Astrocyte of the cerebellum (primary cell): ENCODE data around the gene GFAP.
A peak's percentile ranks its signal among the peaks of the same experiment; 100 is the strongest.
"Not testable (repeated sequence)": the region's sequence is repeated elsewhere in the genome, so short reads cannot be mapped to it uniquely, and the experiment has no call there.

Experiments
- DNase-seq: peaks from one replicate; pipeline ENCODE4 v3.0.0-alpha.2; 2011; ENCODE audit warnings: low read depth
- H3K4me3 ChIP-seq: 2 replicates; pipeline ENCODE4 v1.5.1; 2011; ENCODE audit warnings: mild to moderate bottlenecking, low read depth, low read length, moderate library complexity
- CTCF ChIP-seq: IDR thresholded peaks from 2 replicates; pipeline ENCODE4 v1.5.1; 2012; ENCODE audit warnings: low read length, low read depth, moderate library complexity, mild to moderate bottlenecking; ENCODE audit errors: missing control alignments
- in situ Hi-C: cut with HindIII; loops from 2 replicates; pipeline ENCODE4 v1.10.0; 2017; ENCODE audit warnings: low sequenced_read_pairs

GFAP gene

DNA sequence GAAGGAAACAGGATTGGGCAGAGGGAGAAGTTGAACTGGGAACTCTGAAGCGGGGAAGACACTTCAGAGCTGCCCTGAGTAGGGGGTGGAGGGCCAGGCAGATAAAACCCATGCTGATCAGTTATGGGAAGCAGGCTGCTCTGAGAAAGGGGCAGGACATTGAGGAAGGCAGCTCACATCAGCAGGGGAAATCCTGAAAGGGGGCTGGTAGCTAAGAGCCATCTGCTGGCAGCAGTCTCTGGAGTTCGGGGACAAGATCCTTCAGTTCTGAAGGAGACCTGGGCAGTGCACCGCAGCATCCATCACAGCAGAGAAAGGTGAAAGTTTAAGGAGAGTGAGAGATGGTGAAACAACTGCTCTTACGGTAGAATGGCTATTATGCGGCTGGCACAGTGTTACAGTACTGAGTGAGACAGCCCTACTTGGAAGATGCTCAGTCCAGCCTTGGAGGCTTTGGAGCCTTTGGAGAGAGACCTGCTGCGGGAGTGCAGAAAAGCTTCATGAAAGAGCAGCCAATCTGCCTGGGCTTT is 37.7 kb upstream of the GFAP start:
- in situ Hi-C loops = no loop called here
- no peak for TF ChIP-seq CTCF
- no peak overlapping the region for H3K4me3 ChIP-seq
- DNase-seq = no peak

DNA sequence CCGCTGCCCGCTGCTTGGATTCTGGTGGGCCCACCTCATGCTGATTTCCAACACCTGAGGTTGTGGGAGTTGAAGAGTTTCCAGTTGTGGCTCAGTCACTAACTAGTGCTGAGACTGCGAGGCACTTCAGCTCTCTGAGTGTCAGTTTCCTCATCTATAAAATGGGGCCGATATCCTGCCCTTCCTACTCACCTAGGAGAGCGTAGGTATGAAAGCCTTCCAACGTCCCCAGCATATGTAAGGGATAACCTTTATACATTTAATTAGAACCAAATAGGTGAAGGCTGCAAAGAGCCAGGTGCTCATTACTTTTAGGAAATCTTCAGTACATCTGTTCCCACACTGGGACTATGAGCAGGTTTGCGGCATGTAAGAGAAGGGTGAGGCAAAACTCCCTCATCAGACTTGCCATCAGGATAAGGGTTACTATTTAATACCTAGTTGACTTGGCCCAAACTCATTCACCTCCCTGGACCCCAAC is 33.1 kb upstream of the GFAP start:
- DNase-seq = no peak
- in situ Hi-C loops = no loop called here
- peak overlapping the region; percentile 88 for H3K4me3 ChIP-seq
- TF ChIP-seq CTCF = no peak

GRCh38 chr17:44947461-44948314 is 32.4 kb upstream of the GFAP start, which contains the start of gene KIF18B:
Gene KIF18B (minus strand): TSS chr17:44947773. CDS start chr17:44936344, 11,429 bp downstream.
- in situ Hi-C loops = no loop called here
- TF ChIP-seq CTCF = no peak
- peak within 1 kb of the TSS; percentile 88 for H3K4me3 ChIP-seq
- peak; percentile 85 for DNase-seq

- in situ Hi-C loops, DNase-seq, H3K4me3 ChIP-seq: not testable (repeated sequence)
Observed at GRCh38 chr17:44945652-44946051, 30.4 kb upstream of the GFAP start.

- H3K4me3 ChIP-seq = no peak overlapping the region
- no peak for TF ChIP-seq CTCF
- DNase-seq = no peak
- in situ Hi-C loops = no loop called here
Observed at GRCh38 chr17:44942456-44942855, 27.2 kb upstream of the GFAP start.

GRCh38 chr17:44941712-44942331 is 26.5 kb upstream of the GFAP start:
- in situ Hi-C loops = no loop called here

More at GRCh38 chr17:44941712-44942331, 26.5 kb upstream of the GFAP start:
- H3K4me3 ChIP-seq = no peak overlapping the region
- TF ChIP-seq CTCF = no peak
- DNase-seq = no peak
